Measurements from ENCODE around the gene C4A. TPM values are rescaled to one million over a fixed set of nuclear protein-coding genes. Genes with fewer than 3 reads are reported as not detected.
"Not testable (repeated sequence)": the region's sequence is repeated elsewhere in the genome, so short reads cannot be mapped to it uniquely, and the experiment has no call there.

C4A gene
- total RNA-seq, 1 donor from 2014 or later, result 8.6 TPM

DNA sequence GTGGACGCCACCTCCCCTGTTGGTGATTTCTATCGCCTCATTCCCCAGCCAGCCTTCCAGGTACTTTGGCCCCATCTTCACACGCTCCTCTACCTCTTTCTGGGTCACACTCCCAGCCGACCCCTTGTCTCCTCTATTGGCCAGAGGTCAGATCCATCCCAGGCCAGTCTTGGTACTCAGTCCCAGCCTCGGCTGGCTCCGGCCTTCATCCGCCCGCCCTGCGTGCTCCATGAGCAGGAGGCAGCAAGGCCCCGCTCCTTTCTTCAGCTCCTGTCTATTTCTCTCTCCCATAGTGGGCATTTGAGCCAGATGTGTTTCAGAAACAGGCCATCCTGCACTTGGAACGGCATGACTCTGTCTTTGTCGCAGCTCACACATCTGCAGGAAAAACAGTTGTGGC is 20.2 kb upstream of the C4A start:
- DNase-seq, result no peak

- DNase-seq, result no peak
Observed at GRCh38 chr6:31963921-31964320, 17.9 kb upstream of the C4A start.

- no peak for DNase-seq
Observed at GRCh38 chr6:31965700-31966099, 16.2 kb upstream of the C4A start.

- DNase-seq, result no peak
Observed at GRCh38 chr6:31966506-31966905, 15.4 kb upstream of the C4A start.

- DNase-seq, result no peak
Observed at GRCh38 chr6:31966997-31967925, 14.6 kb upstream of the C4A start.

DNA sequence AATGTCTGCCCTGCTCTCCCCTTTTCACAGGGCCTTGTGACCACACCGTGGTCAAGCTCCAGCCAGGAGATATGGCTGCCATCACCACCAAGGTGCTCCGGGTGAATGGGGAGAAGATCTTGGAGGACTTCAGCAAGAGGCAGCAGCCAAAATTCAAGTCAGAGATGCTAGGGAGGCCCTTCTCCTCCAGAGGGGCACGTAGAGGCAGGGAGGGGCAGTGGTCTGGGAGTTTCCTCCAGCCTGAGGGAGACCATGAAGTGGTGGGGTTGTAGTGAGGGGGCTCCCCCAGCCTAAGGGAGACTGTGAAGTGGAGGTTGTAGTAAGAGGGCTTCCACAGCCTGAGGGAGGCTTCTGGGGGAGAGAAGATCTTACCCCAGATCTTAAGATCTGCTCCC is 13.9 kb upstream of the C4A start:
- DNase-seq, result no peak

GRCh38 chr6:31968326-31968725 is 13.5 kb upstream of the C4A start:
- DNase-seq, result no peak

DNA sequence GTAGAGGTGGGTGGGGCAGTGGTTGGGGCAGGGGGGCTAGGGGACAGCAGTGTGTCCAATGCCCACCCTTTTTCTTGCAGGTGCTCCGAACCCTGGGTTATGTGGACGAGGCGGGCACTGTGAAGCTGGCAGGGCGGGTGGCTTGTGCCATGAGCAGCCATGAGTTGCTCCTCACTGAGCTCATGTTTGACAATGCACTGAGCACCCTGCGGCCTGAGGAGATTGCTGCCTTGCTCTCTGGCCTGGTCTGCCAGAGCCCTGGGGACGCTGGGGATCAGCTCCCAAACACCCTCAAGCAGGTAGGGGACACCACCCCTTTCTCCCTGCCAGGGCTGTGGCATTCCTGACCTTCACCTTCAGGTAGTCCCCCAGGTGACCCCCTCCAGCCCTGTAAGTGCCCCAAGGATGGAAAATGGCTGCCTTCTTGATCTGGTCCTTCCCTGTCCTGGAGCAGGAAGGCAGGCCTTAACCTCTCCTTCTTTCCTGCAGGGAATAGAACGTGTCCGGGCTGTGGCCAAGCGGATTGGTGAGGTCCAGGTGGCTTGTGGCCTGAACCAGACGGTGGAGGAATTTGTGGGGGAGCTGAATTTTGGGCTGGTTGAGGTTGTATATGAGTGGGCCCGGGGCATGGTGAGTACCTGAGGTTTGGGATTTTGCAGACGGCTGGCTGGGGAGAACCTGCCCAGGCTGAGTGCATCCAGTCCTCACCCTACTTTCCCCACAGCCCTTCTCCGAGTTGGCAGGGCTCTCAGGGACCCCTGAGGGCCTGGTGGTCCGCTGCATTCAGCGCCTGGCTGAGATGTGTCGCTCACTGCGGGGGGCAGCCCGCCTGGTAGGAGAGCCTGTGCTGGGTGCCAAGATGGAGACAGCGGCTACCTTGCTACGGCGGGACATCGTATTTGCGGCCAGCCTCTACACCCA is 12.8 kb upstream of the C4A start:
- no peak for DNase-seq

DNA sequence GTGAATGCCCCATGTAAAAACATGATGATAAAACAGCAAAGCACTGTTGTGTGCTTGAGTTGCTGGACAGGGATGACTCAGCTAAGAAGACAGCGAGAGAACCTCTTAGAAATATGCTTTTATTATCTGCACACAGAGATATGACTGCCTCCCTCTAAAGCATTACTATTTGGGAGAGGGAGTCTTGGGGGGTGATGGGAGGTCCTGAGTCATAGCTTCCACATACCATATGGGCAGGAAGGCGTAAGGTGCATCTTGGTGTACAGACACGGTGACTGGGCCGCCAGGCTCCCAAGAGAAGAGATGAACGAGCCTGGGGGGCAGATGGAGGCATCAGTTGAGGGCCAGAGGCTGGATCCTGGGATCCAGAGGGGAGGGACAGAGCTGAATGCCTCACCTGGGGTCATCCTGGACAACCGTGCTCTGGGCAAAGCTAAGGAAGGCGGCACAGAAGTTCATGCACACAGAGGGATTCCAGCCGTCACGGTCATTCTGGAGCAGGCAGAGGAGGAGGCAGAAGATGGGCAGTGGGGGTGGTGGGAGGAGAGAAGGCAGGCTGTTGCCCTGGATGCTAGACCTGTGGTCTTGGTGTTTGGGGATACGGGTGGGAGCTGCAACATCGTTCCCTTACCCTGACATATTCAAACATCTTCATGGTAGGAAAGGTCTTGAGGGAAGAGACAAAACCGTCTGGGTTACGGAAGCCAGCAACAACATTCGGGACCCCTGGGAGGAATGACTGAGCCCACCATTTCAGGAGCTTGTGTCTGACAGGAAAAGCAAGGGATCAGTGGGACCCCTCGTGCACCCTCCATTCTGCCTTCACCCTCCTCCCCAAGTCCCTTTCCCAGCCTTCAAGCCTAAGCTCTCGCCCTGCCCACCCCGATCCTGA is 11.9 kb upstream of the C4A start:
- DNase-seq, result no peak

GRCh38 chr6:31970604-31971271 is 11.1 kb upstream of the C4A start:
- DNase-seq, result no peak

- no peak for DNase-seq
Observed at GRCh38 chr6:31971279-31971992, 10.4 kb upstream of the C4A start.

DNA sequence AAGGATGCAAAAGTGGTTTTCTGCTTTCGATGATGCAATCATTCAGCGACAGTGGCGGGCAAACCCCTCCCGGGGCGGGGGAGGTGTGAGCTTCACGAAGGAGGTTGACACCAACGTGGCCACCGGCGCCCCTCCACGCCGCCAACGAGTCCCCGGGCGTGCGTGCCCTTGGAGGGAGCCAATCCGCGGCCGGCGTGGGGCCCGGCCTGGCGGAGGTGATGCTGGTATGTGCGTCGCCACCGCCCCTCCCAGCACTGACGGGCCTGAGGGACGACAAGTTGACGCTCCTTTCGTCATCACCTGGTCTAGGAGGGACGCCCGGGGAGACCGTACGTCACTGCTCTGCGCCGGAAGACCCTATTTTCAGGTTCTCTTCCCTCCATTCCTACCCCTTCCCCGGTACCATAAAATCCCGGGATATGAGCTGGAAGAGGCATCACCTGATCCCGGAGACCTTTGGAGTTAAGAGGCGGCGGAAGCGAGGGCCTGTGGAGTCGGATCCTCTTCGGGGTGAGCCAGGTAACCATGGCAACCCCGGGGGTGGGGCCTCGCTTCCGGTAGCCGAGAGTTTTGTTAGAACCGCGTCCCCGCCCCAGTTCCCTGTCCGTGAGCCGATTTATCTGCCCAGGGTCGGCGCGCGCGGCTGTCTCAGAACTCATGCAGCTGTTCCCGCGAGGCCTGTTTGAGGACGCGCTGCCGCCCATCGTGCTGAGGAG is 9.7 kb upstream of the C4A start, which contains the start of gene DXO:
Gene DXO (minus strand): TSS at position 146 of the 716 bp plus-strand sequence. CDS start 463 bp downstream, outside the sequence.
- DNase-seq, result peak; percentile 94

GRCh38 chr6:31972709-31973350 is 9.0 kb upstream of the C4A start:
- DNase-seq, result no peak

- not testable (repeated sequence) for DNase-seq
Observed at GRCh38 chr6:31976065-31976464, 5.8 kb upstream of the C4A start.

- DNase-seq, result no peak
Observed at GRCh38 chr6:31977816-31978431, 3.9 kb upstream of the C4A start.

- no peak for DNase-seq
Observed at GRCh38 chr6:31978831-31979230, 3.0 kb upstream of the C4A start.

GRCh38 chr6:31979238-31979898 is 2.5 kb upstream of the C4A start:
- no peak for DNase-seq

DNA sequence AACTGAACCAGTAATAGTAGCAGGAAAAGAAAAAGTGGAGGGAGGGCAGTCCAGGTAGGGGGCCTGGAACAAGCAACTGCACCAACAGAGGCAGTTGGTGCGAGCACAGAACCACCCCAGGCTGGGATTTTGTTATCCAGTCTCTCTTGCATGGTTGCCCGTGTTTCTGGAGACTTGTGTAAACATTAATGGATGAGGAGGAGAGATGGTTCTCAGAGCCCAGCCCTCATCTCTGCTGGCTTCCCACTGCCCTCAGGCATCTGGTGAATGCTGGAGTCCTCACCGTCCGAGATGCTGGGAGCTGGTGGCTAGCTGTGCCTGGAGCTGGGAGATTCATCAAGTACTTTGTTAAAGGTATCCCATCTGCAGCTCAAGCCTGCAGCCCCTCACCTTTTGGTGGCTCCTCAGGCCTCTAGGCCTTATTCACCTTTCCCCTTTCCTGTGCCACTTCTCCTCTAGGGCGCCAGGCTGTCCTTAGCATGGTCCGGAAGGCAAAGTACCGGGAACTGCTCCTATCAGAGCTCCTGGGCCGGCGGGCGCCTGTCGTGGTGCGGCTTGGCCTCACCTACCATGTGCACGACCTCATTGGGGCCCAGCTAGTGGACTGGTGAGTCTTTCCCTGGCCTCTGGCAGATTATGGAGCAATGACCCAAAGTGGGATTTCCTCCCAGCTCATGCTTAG is 1.5 kb upstream of the C4A start:
- DNase-seq, result not testable (repeated sequence)

Measured in occipital lobe (tissue), 2 donors.